CD4-positive, alpha-beta memory T cell (primary cell): ENCODE measurements around the gene PCIF1. TPM values are rescaled to one million over a fixed set of nuclear protein-coding genes. Genes with fewer than 3 reads are reported as not detected.
A peak's percentile ranks its signal among the peaks of the same experiment; 100 is the strongest.
"Not testable (repeated sequence)": the region's sequence is repeated elsewhere in the genome, so short reads cannot be mapped to it uniquely, and the experiment has no call there.

ENCODE experiments used
- CTCF ChIA-PET: fragments of 350-600 bp; sonication (Branson Sonifier 250); formaldehyde crosslinking; loops from one replicate; lab custom pipeline; 2021; ENCODE audit warnings: inconsistent platforms; ENCODE audit not compliant: partially characterized antibody; lab: Charles Lee
- POLR2A ChIA-PET: fragments of 350-600 bp; sonication (Branson Sonifier 250); formaldehyde crosslinking; loops from one replicate; lab custom pipeline; 2021; ENCODE audit not compliant: partially characterized antibody; lab: Charles Lee
- DNase-seq, 5 donors: peaks; one replicate each; pipeline versions ENCODE4 v3.0.0 to v3.0.0-alpha.2; 2020 to 2022; ENCODE audit warnings: mixed read lengths in 1 of 5
- H3K27ac ChIP-seq: one replicate; pipeline ENCODE4 v1.7.0; 2013; ENCODE audit warnings: low read depth, low read length
- H3K27me3 ChIP-seq: 2 replicates; pipeline ENCODE4 v1.7.0; 2013; ENCODE audit warnings: mild to moderate bottlenecking, low read length, moderate library complexity; ENCODE audit not compliant: insufficient read depth
- H3K36me3 ChIP-seq: 2 replicates; pipeline ENCODE4 v1.7.0; 2013; ENCODE audit warnings: mild to moderate bottlenecking, low read length, moderate library complexity; ENCODE audit not compliant: insufficient read depth
- H3K4me1 ChIP-seq: 2 replicates; pipeline ENCODE4 v1.7.0; 2013; ENCODE audit warnings: mild to moderate bottlenecking, low read length, moderate library complexity; ENCODE audit not compliant: insufficient read depth
- H3K4me3 ChIP-seq, 2 donors: one replicate each; pipeline ENCODE4 v1.7.0; 2013; ENCODE audit warnings: low read length in 2 of 2, mild to moderate bottlenecking in 1 of 2
- H3K9me3 ChIP-seq, 2 donors: one replicate each; pipeline ENCODE4 v1.7.0; 2013; ENCODE audit warnings: low read length in 2 of 2, control low read depth in 1 of 2; ENCODE audit not compliant: control insufficient read depth in 1 of 2
- H3K27ac Mint-ChIP-seq, 7 donors: one replicate each; pipeline ENCODE4 v1.8.0; 2020 to 2021; ENCODE audit warnings: mixed read lengths in 7 of 7, mild to moderate bottlenecking in 6 of 7, inconsistent platforms in 3 of 7, moderate library complexity in 3 of 7
- H3K27me3 Mint-ChIP-seq, 2 donors: one replicate each; pipeline ENCODE4 v1.8.0; 2020 to 2021; ENCODE audit warnings: mixed read lengths in 2 of 2
- H3K36me3 Mint-ChIP-seq, 2 donors: one replicate each; pipeline ENCODE4 v1.8.0; 2020 to 2021; ENCODE audit warnings: mixed read lengths in 2 of 2, inconsistent platforms in 1 of 2, mild to moderate bottlenecking in 1 of 2
- H3K4me1 Mint-ChIP-seq, 4 donors: one replicate each; pipeline ENCODE4 v1.8.0; 2020 to 2021; ENCODE audit warnings: mixed read lengths in 4 of 4, mild to moderate bottlenecking in 1 of 4
- H3K4me3 Mint-ChIP-seq, 8 donors: one replicate each; pipeline ENCODE4 v1.8.0; 2020 to 2021; ENCODE audit warnings: mixed read lengths in 8 of 8, mild to moderate bottlenecking in 7 of 8, moderate library complexity in 6 of 8, inconsistent platforms in 3 of 8
- H3K9me3 Mint-ChIP-seq, 8 donors: one replicate each; pipeline ENCODE4 v1.8.0; 2020 to 2021; ENCODE audit warnings: mixed read lengths in 8 of 8, mild to moderate bottlenecking in 5 of 8, inconsistent platforms in 3 of 8, moderate library complexity in 1 of 8
- intact Hi-C: fragments of 100-400 bp; cut with micrococcal nuclease; formaldehyde crosslinking; loops from one replicate; pipeline ENCODE4 v1.15.1; 2023
- polyA plus RNA-seq, 2 donors: library from polyadenylated mRNA; unstranded; fragments of 300-500 nt; fragmentation: Illumina TruSeq; gene quantifications; one replicate each; pipeline ENCODE4 v1.2.3, GENCODE V29; 2021
- total RNA-seq, 2 experiments: library from RNA; stranded (reverse); gene quantifications; one replicate each; pipeline ENCODE4 v1.2.3, GENCODE V29; 2021

The PCIF1 gene
- total and polyA plus RNA-seq, 4 experiments from 2014 or later: 63.1 to 83.4 (median 70.2) TPM

DNA sequence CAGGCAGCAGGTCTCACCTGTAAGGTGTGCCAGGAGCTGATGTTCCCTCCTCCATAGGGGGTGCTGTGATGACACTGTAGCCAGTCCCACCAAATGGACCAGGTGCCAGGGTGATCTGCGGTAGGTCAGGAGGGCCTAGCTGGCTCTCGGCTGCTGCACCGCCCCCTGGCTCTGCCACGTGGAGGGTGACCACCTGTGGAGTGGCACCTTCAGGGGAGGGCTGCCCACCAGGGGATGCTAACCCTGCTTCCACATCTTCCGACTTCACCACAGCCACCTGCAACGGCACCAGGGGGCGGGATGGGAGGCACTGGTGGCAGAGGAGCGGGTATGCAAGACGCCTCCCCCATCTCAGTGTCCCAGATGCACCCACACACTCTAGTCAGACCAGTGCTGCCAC is 19.2 kb downstream of the PCIF1 start:
- ChIA-PET POLR2A (interaction anchor here (1.4 to 13.3 kb wide), 4 partner anchors 8 to 25 kb away, joined by 3 to 175 read pairs (median 74); partner anchors contain the start of genes PCIF1 and ZNF335), CTCF (interaction anchor here (0.8 to 4.3 kb wide), 2 partner anchors 9 to 16 kb away, joined by 3 to 23 read pairs; no protein-coding TSS in a partner anchor)
- no peak for DNase-seq
- peaks cover 0 to 13% (median 6%) of the 10 kb centered on the region in 4 donors for H3K4me1 Mint-ChIP-seq
- Histone ChIP-seq H3K9me3 (no peaks in the 10 kb centered on the region), H3K4me3 (no peak overlapping the region), H3K4me1 (peaks cover 8% of the 10 kb centered on the region), H3K27me3 (no peaks in the 10 kb centered on the region), H3K36me3 (peaks cover 73% of the 10 kb centered on the region), H3K27ac (no peak overlapping the region)
- intact Hi-C loops: no loop called here
- H3K36me3 Mint-ChIP-seq: peaks cover 32 to 63% of the 10 kb centered on the region in 2 donors
- H3K27me3 Mint-ChIP-seq: no peaks in the 10 kb centered on the region
- H3K4me3 Mint-ChIP-seq: no peak overlapping the region
- H3K9me3 Mint-ChIP-seq: no peaks in the 10 kb centered on the region
- peak overlapping the region in 3 of 7 donors; percentile 42 to 76 (median 52) for H3K27ac Mint-ChIP-seq

DNA sequence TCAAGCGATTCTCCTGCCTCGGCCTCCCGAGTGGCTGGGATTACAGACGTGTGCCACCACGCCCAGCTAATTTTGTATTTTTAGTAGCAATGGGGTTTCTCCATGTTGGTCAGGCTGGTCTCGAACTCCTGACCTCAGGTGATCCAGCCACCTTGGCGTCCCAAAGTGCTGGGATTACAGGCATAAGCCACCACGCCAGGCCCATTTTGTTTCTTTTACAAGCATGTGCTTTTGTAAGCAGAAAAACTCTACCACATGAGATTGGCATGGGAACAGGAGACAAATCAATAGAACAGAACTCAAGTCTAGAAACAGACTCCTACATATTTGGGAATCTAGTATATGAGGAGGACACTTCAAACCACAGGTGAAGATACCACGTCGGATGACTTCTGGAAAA is 21.8 kb downstream of the PCIF1 start:
- CTCF ChIA-PET: interaction anchor here (0.7 kb wide), 1 partner anchor 14 kb away, joined by 3 read pairs; no protein-coding TSS in a partner anchor

DNA sequence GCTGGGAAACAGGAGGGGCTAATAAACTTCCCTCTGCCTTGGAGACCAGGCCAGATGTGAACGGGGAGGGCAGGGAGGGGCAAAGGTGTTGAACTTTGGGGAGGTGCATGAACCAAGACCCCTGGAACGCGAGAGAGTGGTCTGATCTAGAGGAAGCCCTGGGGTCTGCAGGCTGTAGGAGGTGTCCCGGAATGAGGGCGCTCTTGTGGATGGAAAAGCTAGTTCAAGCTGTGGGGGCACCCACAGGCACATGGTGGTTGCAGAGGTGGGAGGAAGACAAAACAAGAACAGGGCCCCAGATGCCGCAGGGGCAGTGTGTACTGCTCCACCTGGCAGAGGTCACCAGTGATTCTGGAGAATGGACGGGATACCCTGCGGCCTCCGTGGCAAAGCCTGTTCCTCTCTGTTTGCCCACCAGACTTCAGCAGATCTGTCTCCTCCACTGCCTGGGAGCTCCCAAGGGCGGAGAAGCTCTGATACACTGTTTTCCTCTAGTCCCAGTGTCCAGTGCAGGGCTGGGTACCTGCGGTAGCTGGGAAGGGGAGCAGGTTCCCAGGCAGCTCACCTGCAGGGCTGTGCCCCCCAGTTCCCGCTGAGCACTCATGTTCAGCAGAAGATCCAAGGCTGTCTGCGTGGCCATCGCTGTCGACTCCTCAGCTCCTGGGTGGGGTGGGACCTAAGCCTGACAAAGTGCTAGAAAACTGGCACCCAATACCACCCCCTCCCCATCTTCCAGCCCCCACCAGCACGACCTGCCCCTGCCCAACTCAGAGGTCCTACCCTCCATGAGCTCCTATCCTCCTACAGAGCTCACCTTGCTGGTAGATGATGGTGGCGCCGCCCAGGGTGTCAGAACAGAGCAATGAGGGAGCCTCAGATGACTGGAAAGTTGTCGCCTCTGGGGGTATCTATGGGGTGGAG is 22.8 kb downstream of the PCIF1 start:
- DNase-seq: no peak
- intact Hi-C loops: no loop called here

More for the DNA sequence above, 21.8 kb downstream of the PCIF1 start:
- H3K27me3 ChIP-seq, H3K9me3 Mint-ChIP-seq, intact Hi-C loops, H3K9me3 ChIP-seq, H3K27me3 Mint-ChIP-seq, H3K4me1 ChIP-seq, H3K4me1 Mint-ChIP-seq, POLR2A ChIA-PET, H3K4me3 ChIP-seq, H3K4me3 Mint-ChIP-seq, H3K27ac ChIP-seq, DNase-seq: not testable (repeated sequence)
- H3K36me3 ChIP-seq: peaks cover 77% of the 10 kb centered on the region
- Mint-ChIP-seq H3K36me3 (peaks cover 44 to 71% of the 10 kb centered on the region in 2 donors), H3K27ac (peak overlapping the region in 1 of 7 donors; percentile 71)

DNA sequence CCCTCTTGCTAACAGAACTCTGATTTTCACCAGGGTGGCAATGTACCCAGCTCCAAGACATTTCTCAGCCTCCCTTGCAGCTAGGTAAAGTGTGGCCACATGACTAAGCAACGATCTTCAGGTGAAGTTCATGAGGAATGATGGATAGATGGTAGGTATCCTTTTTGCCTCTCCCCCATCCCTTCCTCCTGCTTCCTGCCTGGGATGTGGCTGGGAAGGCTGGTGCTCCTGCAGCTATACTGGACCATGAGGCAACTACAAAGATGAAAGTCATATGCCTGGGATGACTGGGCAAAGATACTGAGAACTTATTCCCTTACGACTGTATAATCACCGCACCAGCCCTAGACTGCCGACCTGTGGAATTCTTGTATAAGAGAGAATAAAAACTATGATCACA is 24.1 kb downstream of the PCIF1 start:
- Histone ChIP-seq H3K9me3 (no peaks in the 10 kb centered on the region), H3K4me1 (no peaks in the 10 kb centered on the region), H3K27ac (no peak overlapping the region), H3K4me3 (no peak overlapping the region), H3K36me3 (peaks cover 75% of the 10 kb centered on the region), H3K27me3 (no peaks in the 10 kb centered on the region)
- ChIA-PET CTCF (interaction anchor here (1.0 to 5.7 kb wide), 3 partner anchors 11 to 159 kb away, joined by 3 to 56 read pairs (median 54); partner anchors contain the start of gene ZNF335), POLR2A (interaction anchor here (1.1 to 7.7 kb wide), 4 partner anchors 11 to 24 kb away, joined by 4 to 58 read pairs (median 13); partner anchors contain the start of gene PCIF1)
- Mint-ChIP-seq H3K4me1 (peaks cover 0 to 7% (median 4%) of the 10 kb centered on the region in 4 donors), H3K27ac (peak overlapping the region in 2 of 7 donors; percentile 3 to 13), H3K27me3 (no peaks in the 10 kb centered on the region), H3K9me3 (no peaks in the 10 kb centered on the region), H3K4me3 (no peak overlapping the region), H3K36me3 (peaks cover 51 to 79% of the 10 kb centered on the region in 2 donors)
- no peak for DNase-seq
- intact Hi-C loops: no loop called here

More for the DNA sequence above, 22.8 kb downstream of the PCIF1 start:
- CTCF ChIA-PET: interaction anchor here (5.5 kb wide), 1 partner anchor 12 kb away, joined by 56 read pairs; the partner anchor contains the start of gene ZNF335
- no peak overlapping the region for H3K4me3 Mint-ChIP-seq
- peaks cover 0 to 2% (median 0%) of the 10 kb centered on the region in 4 donors for H3K4me1 Mint-ChIP-seq
- H3K36me3 Mint-ChIP-seq: peaks cover 45 to 70% of the 10 kb centered on the region in 2 donors
- Histone ChIP-seq H3K9me3 (no peaks in the 10 kb centered on the region), H3K27me3 (no peaks in the 10 kb centered on the region), H3K4me1 (no peaks in the 10 kb centered on the region), H3K36me3 (peaks cover 77% of the 10 kb centered on the region), H3K4me3 (no peak overlapping the region), H3K27ac (no peak overlapping the region)
- no peaks in the 10 kb centered on the region for H3K9me3 Mint-ChIP-seq
- POLR2A ChIA-PET: interaction anchor here (0.9 to 7.7 kb wide), 5 partner anchors 10 to 23 kb away, joined by 3 to 58 read pairs (median 8); partner anchors contain the start of gene PCIF1
- no peaks in the 10 kb centered on the region for H3K27me3 Mint-ChIP-seq
- H3K27ac Mint-ChIP-seq: peak overlapping the region in 1 of 7 donors; percentile 48

DNA sequence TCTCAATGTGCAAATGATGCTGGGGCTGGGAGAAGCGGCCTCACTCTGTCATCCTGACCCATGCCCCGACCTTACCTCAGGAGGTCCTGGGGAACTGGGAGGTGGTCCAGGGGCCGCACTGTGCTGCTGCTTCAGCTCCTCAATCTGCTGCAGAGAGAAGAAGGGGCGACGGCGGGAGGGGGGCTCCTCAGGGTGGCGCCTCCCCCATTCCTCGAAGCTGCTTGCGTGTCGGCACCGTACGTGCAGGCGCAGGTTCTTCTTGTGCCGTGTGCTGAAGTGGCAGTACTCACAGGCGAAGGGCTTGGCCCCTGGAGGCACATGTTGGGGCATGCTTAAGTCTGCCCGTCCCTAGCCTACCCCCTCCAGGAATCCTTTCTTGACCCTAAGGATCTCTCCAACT is 24.6 kb downstream of the PCIF1 start:
- H3K4me1 Mint-ChIP-seq: peaks cover 0 to 10% (median 4%) of the 10 kb centered on the region in 4 donors
- H3K27me3 ChIP-seq: no peaks in the 10 kb centered on the region
- H3K9me3 ChIP-seq: no peaks in the 10 kb centered on the region
- no peaks in the 10 kb centered on the region for H3K4me1 ChIP-seq
- no peaks in the 10 kb centered on the region for H3K27me3 Mint-ChIP-seq
- no peak overlapping the region for H3K4me3 Mint-ChIP-seq
- CTCF ChIA-PET: interaction anchor here (1.0 to 5.7 kb wide), 3 partner anchors 10 to 160 kb away, joined by 3 to 56 read pairs (median 54); partner anchors contain the start of gene ZNF335
- POLR2A ChIA-PET: interaction anchor here (0.7 to 7.7 kb wide), 4 partner anchors 12 to 25 kb away, joined by 3 to 58 read pairs (median 13); partner anchors contain the start of gene PCIF1
- DNase-seq: no peak
- H3K36me3 Mint-ChIP-seq: peaks cover 51 to 82% of the 10 kb centered on the region in 2 donors
- H3K4me3 ChIP-seq: no peak overlapping the region
- no peak overlapping the region for H3K27ac ChIP-seq
- intact Hi-C loops: no loop called here
- no peak overlapping the region for H3K27ac Mint-ChIP-seq
- peaks cover 75% of the 10 kb centered on the region for H3K36me3 ChIP-seq
- H3K9me3 Mint-ChIP-seq: no peaks in the 10 kb centered on the region

DNA sequence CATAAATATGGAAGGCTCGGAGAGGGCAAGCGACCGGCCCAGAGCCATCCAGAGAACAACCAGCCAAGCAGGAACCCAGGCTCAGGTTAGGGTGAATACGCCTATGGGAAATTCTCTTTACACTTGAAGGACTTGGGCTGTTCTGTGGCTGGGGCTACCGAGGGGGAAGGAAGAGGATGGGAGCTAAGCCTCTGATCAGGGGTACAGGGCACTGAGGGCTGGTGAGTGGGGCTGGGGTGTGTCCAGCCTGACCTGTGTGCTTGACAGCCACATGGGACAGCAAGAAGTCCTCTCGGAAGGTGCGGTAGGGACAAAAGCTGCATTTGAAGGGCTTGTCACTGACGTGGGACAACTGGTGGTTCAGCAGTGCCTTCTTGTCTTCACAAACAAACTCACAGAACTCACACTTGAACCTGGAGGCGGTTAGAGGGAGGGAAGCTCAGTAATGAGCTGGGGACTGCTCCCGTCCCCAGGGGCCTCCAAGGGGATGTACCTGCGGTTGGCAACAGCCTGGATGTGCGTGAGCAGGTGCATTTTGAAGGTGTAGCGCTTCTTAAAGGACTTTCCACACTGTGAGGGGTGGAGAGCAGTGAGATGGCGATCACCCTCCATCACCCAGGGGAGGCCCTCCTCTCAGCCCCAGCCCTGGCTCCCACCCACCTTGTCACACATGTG is 25.6 kb downstream of the PCIF1 start:
- no peak overlapping the region for H3K27ac ChIP-seq
- ChIA-PET CTCF (interaction anchor here (0.8 to 5.7 kb wide), 6 partner anchors 10 to 161 kb away, joined by 3 to 56 read pairs (median 5); partner anchors contain the start of genes CTSA, NEURL2 and ZNF335), POLR2A (interaction anchor here (0.7 to 7.7 kb wide), 5 partner anchors 9 to 25 kb away, joined by 3 to 58 read pairs (median 8); partner anchors contain the start of gene ZNF335)
- no peaks in the 10 kb centered on the region for H3K4me1 ChIP-seq
- H3K9me3 ChIP-seq: no peaks in the 10 kb centered on the region
- no peaks in the 10 kb centered on the region for H3K27me3 ChIP-seq
- Mint-ChIP-seq H3K27ac (peak overlapping the region in 2 of 7 donors; percentile 9 to 73), H3K4me3 (no peak overlapping the region), H3K4me1 (peaks cover 0 to 10% (median 4%) of the 10 kb centered on the region in 4 donors), H3K9me3 (no peaks in the 10 kb centered on the region), H3K36me3 (peaks cover 48 to 83% of the 10 kb centered on the region in 2 donors), H3K27me3 (no peaks in the 10 kb centered on the region)
- no peak overlapping the region for H3K4me3 ChIP-seq
- DNase-seq: no peak
- H3K36me3 ChIP-seq: peaks cover 82% of the 10 kb centered on the region
- intact Hi-C loops: no loop called here
